Measurements from ENCODE around the gene HNRNPF.

HNRNPF gene

DNA sequence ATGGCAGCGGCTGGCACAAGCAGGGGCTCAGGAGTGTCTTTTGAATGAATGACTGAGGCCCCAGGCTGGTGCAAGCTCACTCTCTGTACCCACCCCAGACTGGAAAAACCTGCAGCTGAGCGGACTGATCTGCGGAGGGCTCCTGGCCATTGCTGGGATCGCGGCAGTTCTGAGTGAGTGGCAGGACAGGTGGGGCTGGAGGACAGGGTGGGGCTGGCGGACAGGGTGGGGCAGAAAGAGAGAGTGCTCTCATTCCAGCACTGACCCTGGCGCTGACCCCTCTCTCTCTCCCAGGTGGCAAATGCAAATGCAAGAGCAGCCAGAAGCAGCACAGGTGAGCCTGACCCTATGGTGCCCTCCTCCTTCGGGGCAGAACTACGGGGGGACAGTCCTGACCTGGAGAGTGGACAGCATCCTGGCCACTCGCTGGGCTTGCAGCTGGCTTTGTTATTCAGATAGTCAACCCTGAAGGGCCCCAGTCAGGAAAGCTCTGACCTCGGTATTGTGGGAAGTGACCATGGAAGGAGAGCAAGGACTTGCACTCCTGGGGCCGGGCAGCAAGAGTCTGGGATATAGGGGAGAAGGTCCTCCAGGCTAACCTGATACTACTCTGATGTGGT lies 33.5 kb downstream of the HNRNPF start:
- no peak for DNase-seq

DNA sequence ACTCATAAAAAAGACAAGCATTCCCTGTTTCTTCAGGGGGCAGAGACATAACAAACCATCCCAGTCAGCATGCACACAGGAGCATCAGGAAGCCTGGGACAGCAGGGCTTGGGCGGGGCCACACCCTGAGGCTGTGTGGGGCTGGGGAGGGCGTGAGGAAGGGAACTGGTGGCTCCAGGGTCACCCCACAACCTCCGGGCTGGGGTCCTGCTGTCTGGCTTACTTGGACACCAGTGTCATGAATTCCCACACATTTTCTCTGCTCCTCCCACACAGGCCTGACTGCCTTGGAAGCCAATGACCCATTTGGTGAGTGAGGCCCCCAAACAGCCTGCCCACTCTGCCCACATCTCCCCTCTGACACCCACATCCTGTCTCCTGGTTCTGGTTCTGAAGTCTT lies 34.8 kb downstream of the HNRNPF start:
- DNase-seq, result no peak

DNA sequence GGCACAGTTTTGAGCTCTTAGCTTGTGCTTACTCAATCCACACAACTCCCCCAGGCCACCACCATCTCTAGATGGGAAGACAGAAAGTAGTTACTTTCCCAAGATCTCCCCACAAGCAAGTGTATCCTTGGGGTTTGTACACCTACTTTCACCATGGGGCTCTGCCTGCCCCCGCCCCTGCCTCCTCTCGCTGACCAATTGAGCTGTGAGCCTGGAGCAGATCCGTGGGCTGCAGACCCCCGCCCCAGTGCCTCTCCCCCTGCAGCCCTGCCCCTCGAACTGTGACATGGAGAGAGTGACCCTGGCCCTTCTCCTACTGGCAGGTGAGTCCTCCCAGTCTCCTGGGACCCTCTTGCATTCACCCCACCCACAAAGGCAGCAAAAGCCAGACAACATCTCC lies 35.5 kb downstream of the HNRNPF start:
- DNase-seq, result no peak

DNA sequence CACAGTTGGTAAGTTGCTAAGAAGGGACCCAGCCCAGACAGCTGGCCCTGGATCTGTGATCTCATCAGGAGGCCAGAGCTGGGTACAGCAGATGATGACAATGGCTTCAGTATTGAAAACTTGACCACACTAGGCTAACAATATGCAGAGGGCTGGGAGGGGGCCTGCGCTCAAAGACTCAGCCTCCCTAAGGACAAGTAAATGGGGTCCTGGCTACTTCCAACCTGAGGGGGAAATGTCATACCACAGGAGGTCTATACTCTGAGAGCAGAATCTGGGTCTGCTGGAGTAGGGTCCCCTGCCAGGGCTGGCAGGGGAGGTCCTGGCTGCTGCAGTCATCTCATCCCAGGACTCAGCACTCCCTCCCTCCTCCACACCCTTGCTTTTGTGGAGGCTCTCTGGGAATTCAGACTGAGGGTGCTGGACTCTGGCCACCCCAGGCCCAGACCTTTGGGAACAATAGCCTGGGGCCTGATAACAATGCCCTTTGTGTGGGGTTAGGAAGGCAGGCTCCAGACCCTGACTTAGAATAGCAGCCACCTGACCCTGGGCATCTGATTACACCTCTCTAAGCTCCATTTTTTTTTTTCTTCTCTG lies 36.1 kb downstream of the HNRNPF start:
- no peak for DNase-seq

DNA sequence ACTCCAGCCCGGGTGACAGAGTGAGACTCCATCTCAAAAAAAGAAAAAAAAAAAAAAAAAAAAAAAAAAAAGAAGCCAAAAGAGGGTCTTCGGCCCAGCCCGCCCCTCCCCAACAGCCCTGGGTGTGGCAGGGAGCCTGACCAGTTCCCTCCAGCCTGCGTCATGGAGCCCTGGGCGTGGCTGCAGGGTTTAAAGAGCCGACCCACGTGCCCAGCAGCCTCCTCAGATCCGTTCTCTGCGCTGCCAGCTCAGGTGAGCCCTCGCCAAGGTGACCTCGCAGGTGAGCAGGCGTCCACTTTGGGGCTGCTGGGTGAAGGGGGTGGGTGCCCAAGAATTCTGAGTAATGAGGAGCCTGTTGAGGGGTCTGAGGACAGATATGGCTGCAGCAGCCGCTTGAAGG lies 37.6 kb downstream of the HNRNPF start, which contains the start of gene FXYD4:
FXYD4 (plus strand) TSS at position 219 of the 400 bp plus-strand sequence. CDS start 2,111 bp downstream, outside the sequence.
- no peak for DNase-seq

DNA sequence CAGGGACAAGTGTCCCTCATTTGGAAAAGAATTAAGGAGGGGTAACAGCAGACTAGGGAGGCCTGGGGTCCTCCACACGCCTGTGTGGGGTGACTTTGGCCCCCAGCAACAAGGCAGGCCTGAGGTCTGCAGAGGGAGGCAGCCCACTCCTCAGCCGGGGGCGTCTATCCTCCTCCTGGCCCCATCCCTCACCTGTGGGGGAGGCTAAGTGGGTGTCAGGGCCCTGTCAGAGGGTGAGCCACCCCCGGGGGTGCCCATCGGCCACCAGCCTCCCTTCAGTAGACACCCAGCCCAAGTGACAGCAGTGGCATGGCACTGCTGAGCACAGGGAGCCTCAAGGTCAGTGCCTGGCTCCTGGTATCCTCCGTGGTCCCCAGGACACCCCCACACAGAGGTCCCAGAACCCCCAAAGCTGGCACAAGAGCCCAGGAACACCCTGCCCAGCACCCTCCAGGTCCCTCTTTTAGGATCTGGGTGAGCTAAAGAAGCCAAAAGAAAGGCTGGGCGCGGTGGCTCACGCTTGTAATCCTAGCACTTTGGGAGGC lies 38.2 kb downstream of the HNRNPF start:
- no peak for DNase-seq

DNA sequence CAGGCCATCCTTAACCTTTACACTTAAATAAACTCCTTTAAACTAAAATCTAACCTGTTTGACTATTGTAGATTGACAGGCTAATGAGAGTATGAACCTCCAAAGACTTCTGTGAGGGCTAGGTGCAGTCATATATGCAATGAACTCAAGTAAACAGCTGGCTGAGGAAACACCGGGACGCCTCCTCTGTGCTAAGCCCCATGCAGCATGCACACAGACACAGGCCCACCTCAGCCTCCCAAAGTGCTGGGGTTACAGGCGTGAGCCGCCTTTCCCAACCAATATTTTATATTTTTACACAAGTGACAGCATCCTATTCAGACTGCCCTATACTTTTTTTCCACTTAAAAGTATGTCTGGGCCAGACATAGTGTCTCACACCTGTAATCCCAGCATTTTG lies 39.1 kb downstream of the HNRNPF start:
- DNase-seq, result no peak

DNA sequence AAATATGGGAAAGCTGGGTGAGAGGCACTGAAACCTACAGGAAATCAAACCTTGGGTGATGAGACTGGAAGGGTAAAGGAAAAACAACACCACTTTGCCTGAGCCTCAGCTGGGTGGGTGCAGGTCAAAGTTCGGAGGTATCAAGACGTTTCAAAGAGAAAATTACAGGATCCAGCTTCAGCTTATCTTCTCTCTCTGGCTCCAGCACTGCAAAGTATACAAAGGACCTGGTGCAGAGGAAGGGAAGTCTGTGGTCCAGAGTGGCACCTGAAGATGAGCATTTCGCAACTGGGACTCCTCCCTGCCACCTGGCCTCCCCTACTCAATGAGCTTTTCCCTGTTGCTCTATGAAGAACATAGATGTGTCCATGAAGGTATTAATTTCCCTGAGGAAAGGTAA lies 44.0 kb downstream of the HNRNPF start:
- DNase-seq, result no peak

DNA sequence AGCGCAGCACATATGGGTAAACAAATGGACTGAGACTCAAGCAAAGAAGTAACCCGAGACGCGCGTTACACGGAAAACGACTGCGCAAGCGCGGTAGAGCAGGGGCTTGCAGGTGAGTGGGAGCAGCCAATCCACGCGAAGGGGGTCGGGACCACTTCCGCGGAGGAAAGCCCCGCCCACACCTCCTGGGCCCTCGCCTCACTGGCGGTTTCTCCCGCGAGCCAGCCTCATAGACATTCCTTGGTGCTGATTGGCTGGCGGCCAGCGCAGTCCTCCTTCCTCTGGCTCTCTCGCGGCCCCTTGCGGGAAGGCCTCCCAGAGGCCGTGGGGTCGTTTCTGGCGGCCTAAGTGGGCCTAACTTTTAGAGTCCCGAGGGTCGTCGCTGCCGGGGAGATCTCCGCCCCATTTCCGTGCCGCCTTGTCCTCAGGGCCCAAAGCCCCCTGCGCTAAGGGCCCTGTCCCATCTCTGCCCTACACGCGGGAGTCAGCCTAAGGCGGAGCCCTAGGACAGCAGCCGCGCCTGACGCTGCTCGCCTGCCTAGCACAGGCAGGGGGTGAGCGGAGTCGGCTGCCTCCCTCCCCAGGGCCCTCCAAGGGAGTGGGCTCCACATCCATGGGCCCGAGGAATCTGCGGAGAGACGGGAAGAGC lies 46.7 kb downstream of the HNRNPF start:
- DNase-seq, result peak; percentile 96

DNA sequence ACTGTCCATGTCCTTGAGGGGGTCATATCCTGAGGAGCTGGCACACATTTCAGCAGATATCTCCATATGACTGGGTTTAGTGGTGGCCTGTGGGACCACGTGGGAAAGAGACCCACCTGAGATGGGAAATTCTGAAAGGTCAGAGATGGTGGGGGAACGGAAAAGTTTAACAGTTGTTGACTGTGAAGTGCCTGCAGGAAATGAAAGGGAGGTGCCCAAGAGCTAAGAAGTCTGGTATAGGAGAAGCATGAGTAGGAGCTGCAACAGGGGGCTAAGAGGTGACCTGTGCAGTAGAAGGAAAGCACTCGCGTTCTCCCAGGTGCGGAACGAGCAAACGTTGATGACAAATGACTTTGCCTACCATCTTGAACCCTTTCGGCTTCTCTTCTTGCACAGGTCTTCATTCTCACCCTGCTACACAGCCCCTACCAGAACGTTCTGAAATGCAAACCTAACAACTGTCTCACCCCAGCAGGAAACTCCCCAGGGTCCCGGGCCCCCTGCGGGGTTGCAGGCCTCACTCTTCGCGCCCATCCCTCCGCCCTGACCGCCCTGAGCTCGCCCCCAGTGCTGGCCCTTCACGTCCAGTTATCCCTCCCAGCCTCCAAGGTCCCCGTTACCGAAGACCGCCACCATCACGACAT lies 47.3 kb downstream of the HNRNPF start:
- no peak for DNase-seq

DNA sequence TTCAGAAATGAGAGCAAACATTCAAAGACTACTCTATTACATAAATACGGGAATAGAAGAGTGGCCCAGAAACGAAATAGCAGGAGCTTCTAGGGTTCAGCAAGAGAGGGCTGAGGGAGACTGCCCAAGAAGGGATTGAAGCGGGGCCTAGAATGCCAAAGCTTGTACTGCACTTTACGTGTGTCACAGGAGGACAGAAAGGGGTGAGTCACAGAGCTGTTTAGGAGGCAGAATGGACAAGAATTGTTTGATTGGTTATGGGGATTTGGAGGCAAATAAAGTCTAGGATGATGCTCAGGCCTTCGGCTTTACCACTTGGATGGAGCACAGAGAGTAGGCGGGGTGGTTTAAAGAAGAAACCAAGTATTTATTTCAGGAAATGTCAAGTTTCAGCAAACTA lies 48.9 kb downstream of the HNRNPF start:
- no peak for DNase-seq

DNA sequence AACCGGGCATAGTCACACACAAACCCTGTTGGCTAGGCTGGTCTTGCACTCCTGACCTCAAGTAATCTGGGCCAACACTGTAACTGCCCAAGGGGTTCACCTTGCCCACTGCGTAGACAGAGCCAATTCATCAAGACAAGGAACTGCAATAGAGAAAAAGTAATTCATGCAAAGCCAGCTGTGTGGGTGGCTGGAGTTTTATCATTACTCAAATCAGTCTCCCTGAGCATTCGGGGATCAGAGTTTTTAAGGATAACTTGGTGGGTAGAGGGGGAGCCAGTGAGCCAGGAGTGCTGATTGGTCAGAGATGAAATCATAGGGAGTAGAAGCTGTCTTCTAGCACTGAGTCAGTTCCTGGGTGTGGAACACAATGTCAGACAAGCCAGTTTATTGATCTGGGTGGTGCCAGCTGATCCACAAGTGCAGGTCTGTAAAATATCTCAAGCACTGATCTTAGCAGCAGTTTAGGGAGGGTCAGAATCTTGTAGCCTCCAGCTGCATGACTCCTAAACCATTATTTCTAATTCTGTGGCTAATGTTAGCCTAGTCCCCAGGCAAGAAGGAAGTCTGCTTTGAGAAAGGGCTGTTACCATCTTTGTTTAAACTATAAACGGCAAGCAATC lies 53.1 kb downstream of the HNRNPF start:
- DNase-seq, result no peak

DNA sequence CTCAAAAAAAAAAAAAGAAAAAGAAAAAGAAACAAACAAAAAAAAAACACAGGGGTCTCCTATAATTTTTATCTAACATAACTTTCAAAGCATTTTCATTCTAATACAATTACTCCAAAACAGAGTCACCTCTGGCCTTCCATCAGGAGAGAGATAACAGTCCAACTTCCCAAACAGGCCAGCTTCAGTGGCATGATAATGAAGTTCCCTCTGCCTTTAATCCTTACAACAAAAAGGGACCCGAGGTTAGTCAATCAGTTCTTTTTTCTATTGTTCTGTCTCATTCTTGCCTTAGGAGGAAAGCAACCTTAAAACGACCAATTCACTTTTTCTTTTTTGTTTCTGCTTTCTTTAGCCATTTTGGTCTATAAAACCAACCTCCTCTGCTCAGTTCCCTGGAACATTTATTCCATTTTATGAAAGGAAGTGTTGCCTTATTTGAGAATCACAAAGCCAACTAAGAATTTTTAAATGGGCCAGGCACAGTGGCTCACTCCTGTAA lies 54.1 kb downstream of the HNRNPF start:
- DNase-seq, result no peak

DNA sequence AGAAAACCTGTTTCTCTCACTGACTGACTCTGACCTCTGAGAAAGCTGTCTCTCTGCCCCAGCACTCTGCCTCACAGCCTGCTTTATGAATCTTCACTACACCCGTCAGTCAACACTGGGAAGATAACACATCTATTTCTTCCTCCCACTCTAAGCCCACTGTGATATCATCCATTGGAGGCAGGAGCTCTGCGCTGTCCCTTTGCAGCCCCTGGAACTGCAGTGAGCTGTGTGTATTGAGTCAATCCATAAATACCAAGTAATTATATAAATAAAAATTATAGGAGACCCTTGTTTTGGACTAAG lies 54.7 kb downstream of the HNRNPF start:
- DNase-seq, result no peak

DNA sequence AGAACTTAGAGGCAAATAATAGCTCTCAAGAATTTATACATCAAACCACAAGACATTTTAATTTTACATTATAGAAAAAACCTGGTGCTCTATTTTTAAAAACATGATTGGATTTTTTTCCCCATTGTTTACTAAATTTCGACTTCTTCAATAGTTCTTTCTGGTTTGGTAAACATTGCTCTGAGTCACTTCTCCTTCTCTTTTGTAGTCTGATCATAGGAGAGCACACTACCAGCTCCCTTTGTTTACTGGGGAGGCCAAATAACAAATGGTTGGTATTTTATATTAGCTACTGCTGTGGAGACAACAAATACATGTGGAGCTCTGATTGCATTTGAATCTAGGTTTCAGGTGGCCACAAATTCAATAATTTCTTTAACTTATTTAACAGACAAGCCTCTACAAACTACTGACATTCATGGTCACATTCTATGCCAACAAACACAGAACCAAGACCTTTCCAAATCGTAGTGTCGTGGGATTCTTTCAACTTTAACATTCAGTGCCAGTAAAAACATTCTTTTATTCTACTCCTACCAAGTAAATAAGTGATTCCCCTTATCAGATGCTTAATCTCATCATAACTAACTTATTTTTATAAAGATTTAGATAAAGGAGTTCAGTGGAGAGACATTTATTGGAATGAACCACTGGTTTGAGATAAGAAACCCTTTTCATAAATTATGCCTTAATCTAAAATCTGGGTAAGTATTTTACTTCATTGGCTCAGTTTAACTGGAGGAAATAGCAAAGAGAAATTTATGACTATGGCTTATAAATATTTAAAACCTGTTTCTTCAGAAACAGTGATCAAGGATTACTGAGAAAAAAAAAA lies 55.3 kb downstream of the HNRNPF start:
- DNase-seq, result no peak

DNA sequence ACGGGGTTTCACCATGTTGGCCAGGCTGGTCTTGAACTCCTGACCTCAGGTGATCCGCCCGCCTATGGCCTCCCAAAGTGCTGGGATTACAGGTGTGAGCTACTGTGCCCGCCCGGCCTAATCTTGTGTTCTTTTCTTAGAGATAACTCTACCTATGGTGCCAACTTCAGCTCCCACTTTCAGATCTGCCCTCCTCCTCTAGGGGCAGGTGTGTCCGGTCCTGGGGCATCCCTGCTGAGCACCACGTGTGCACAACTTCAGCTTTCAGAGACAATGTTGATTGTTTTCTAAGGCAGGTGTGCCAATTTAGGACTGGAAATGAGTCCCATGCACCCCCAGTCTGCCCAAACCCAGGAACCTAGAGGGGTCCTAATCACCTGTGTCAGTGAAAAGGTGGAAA lies 56.0 kb downstream of the HNRNPF start:
- no peak for DNase-seq

DNA sequence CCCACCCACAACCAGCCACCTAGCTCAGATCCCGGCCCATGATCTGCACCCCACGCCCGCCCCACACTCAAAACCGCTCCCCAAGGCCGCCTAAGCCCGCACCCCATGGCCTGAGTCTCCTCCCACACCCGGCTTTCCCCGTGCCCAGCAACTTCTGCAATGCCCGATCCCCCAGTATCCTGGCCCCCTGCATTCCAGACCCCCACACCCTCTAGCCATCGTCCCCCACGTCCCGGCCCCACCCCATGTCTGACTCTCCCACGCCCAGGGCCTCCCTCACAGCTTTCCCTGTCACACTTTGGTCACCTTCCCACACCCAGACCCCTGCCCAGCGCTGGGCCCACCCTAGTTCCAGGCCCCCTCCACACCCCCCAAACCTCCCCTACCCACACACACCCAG lies 57.7 kb downstream of the HNRNPF start:
- DNase-seq, result no peak

DNA sequence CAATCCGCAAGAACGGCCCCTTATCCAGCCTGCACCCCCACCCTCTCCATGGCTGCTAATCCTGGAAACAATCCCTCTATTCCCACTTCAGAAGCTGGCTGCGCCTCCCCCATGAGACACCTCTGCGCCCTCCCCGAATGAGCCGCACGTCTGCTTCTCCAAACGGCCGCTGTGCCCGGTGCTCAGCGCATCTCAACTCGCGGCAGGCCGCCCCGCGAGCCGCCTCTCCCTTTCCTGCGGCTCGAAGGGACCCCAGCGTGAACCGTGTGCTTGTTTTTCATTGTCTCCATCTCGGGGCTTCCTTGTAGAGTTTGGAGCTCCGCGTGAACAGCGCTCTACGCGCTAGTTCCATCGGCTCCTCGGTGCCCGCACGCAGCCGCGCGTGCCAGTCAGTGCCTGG lies 58.3 kb downstream of the HNRNPF start:
- no peak for DNase-seq

DNA sequence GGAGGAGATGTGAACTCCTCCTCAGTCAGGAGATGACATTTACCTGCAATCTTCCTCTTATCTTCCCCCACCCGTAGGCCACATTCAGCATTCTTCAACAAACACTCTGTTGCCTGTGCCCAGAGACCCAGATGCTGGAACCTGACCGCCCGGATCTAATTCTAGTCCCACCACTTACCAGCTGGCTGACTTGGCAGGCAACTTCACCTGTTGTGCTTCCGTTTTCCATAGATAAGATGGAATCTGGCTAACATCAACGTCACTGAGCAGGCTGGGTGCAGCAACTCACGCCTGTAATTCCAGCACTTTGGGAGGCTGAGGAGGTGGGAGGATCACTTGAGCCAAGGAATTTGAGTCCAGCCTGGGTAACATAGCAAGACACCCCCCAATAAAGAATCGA lies 58.8 kb downstream of the HNRNPF start:
- no peak for DNase-seq

DNA sequence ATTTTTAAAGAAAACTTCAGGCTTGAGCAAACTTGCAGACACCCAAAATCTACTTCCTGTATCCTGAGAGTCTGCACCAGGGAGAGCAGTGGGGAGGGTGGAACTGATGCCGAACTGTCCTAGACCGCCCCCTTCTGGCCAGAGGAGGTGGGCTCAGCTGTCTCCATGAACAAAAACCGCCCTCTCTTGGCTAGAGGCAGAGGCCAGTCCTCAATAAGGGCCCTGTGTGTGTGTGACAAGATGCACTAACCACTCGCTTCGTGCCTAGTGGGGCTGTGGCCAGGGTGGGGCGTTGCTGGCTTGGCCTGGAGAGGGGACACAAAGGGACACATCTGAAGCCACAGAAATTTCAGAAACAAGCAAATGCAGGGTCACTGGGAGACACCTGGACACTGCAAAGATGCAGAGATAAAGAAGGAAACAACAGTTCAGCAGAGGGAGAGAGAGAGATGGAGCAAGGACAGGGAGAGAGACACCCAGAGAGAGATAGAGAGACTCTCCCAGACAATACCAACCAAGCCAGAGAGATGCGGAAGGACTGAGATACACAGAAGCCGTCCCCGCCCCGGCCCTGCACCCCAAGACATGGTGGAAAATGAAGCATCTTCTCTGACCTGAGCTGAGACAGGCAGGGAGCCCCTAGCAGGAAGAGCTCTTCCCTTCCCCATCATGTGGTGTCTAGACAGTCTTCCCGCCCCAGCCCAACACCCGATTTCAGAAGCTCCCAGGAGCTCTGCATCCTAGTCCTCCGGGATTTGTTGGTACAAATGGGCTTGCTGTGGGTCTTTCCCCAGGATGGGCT lies 60.3 kb downstream of the HNRNPF start:
- peak; percentile 70 for DNase-seq

DNA sequence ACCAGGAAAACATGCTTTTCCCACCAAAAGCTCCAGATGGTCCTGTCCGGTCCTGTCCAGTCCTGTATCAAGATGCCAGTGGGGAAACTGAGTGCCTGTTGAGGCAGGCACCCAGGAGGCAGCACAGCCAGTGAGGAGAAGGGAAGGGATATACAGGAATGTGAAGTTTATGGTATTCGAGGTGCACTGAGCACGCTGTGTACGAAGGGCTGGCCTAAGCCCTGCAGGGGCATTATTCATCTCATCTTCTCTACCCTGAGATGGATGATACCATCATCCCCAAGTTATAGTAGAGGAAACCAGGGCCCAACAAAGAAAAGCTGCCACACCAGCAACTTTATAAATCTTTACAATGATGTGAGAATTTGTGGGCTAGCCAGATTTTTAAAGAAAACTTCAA lies 61.0 kb downstream of the HNRNPF start:
- no peak for DNase-seq
